Osteocyte (in vitro differentiated cells): ENCODE measurements around the gene MBTD1. TPM values are rescaled to one million over a fixed set of nuclear protein-coding genes. Genes with fewer than 3 reads are reported as not detected.

Experiments used
- DNase-seq: peaks from one replicate; pipeline ENCODE4 v3.0.0; 2021; ENCODE audit warnings: mixed read lengths; ENCODE audit not compliant: unreplicated experiment; ENCODE audit errors: extremely low spot score
- H3K27ac Mint-ChIP-seq: one replicate; pipeline ENCODE4 v1.8.0; 2021; ENCODE audit warnings: mild to moderate bottlenecking, mixed read lengths; ENCODE audit not compliant: unreplicated experiment
- H3K27me3 Mint-ChIP-seq: one replicate; pipeline ENCODE4 v1.8.0; 2021; ENCODE audit warnings: mixed read lengths; ENCODE audit not compliant: unreplicated experiment
- H3K36me3 Mint-ChIP-seq: one replicate; pipeline ENCODE4 v1.8.0; 2021; ENCODE audit warnings: mixed read lengths; ENCODE audit not compliant: unreplicated experiment
- H3K4me1 Mint-ChIP-seq: one replicate; pipeline ENCODE4 v1.8.0; 2021; ENCODE audit warnings: mixed read lengths; ENCODE audit not compliant: unreplicated experiment
- H3K4me3 Mint-ChIP-seq: one replicate; pipeline ENCODE4 v1.8.0; 2021; ENCODE audit warnings: mild to moderate bottlenecking, moderate library complexity, mixed read lengths; ENCODE audit not compliant: unreplicated experiment
- H3K9me3 Mint-ChIP-seq: one replicate; pipeline ENCODE4 v1.8.0; 2021; ENCODE audit warnings: mixed read lengths; ENCODE audit not compliant: unreplicated experiment
- CTCF ChIP-seq: fragments of 200-600 bp; sonication (generic); IDR thresholded peaks from 2 replicates; pipeline ENCODE4 v1.5.0; 2021; ENCODE audit warnings: antibody characterized with exemption, mild to moderate bottlenecking, moderate library complexity
- total RNA-seq: library from RNA; stranded (reverse); gene quantifications from 2 replicates; pipeline ENCODE4 v1.2.1, GENCODE V29; 2021

The MBTD1 gene
- total RNA-seq, 1 donor from 2014 or later = 17.9 TPM

GRCh38 chr17:51240275-51240674, 19.6 kb downstream of the MBTD1 start:
- no peaks in the 10 kb centered on the region for H3K9me3 Mint-ChIP-seq
- peaks cover 9% of the 10 kb centered on the region for H3K36me3 Mint-ChIP-seq

GRCh38 chr17:51238255-51238887, 21.5 kb downstream of the MBTD1 start:
- Mint-ChIP-seq H3K36me3 (peaks cover 9% of the 10 kb centered on the region), H3K9me3 (no peaks in the 10 kb centered on the region), H3K4me3 (no peak overlapping the region), H3K4me1 (no peaks in the 10 kb centered on the region), H3K27me3 (no peaks in the 10 kb centered on the region), H3K27ac (no peak overlapping the region)
- DNase-seq = no peak
- TF ChIP-seq CTCF = no peak

More at GRCh38 chr17:51240275-51240674, 19.6 kb downstream of the MBTD1 start:
- Mint-ChIP-seq H3K4me3 (no peak overlapping the region), H3K4me1 (peaks cover under 1% of the 10 kb centered on the region), H3K27ac (no peak overlapping the region), H3K27me3 (no peaks in the 10 kb centered on the region)
- no peak for TF ChIP-seq CTCF
- no peak for DNase-seq

GRCh38 chr17:51234162-51234561, 25.7 kb downstream of the MBTD1 start:
- Mint-ChIP-seq H3K4me3 (no peak overlapping the region), H3K27me3 (no peaks in the 10 kb centered on the region), H3K4me1 (peaks cover 14% of the 10 kb centered on the region), H3K36me3 (peaks cover 9% of the 10 kb centered on the region), H3K9me3 (no peaks in the 10 kb centered on the region), H3K27ac (no peak overlapping the region)
- no peak for TF ChIP-seq CTCF
- no peak for DNase-seq

- Mint-ChIP-seq H3K27ac (no peak overlapping the region), H3K9me3 (no peaks in the 10 kb centered on the region), H3K27me3 (no peaks in the 10 kb centered on the region), H3K4me3 (no peak overlapping the region), H3K36me3 (peaks cover 2% of the 10 kb centered on the region), H3K4me1 (peaks cover 23% of the 10 kb centered on the region)
- TF ChIP-seq CTCF = no peak
- no peak for DNase-seq
Observed at GRCh38 chr17:51231999-51232398, 27.9 kb downstream of the MBTD1 start.

- no peak for TF ChIP-seq CTCF
- peaks cover 2% of the 10 kb centered on the region for H3K36me3 Mint-ChIP-seq
- H3K27ac Mint-ChIP-seq = no peak overlapping the region
- H3K27me3 Mint-ChIP-seq = no peaks in the 10 kb centered on the region
- DNase-seq = no peak
- peaks cover 23% of the 10 kb centered on the region for H3K4me1 Mint-ChIP-seq
- H3K4me3 Mint-ChIP-seq = no peak overlapping the region
- H3K9me3 Mint-ChIP-seq = no peaks in the 10 kb centered on the region
Observed at GRCh38 chr17:51230306-51230705, 29.5 kb downstream of the MBTD1 start.
